Right lobe of liver (tissue), 4 donors: ENCODE results near the gene DAAM1.

Experiments
- CTCF ChIP-seq, 4 donors: fragments of 200-600 bp in 3 of 4; fragments of 450-650 bp in 1 of 4; IDR thresholded peaks; one replicate each; pipeline versions ENCODE4 v1.5.1 to v1.8.0; 2016 to 2022; ENCODE audit warnings: antibody characterized with exemption in 4 of 4, mild to moderate bottlenecking in 2 of 4
- POLR2A ChIP-seq: fragments of 450-650 bp; IDR thresholded peaks from one replicate; pipeline ENCODE4 v1.6.1; 2017; ENCODE audit warnings: antibody characterized with exemption, mild to moderate bottlenecking
- donor health status: DM: no; HTN: no; CAD: no.
- donor health status: DM: no; HTN: no; CAD: no.
- donor health status: DM: no; HTN: yes; CAD: no.

- no peak for TF ChIP-seq POLR2A
- TF ChIP-seq CTCF (IDR thresholded peaks at IDR 0.05) = no peak
These were observed 59.5 kb downstream of the DAAM1 start for GRCh38 chr14:59247801-59248584.
